ENCODE results near the gene NIPSNAP3A. TPM values are rescaled to one million over a fixed set of nuclear protein-coding genes. Genes with fewer than 3 reads are reported as not detected.
"Not testable (repeated sequence)": the region's sequence is repeated elsewhere in the genome, so short reads cannot be mapped to it uniquely, and the experiment has no call there.

NIPSNAP3A gene
- total and polyA plus RNA-seq, 11 donors = 14.9 to 37.0 (median 22.9) TPM

GRCh38 chr9:104766025-104766424, 18.5 kb downstream of the NIPSNAP3A start:
- peaks cover 0 to 29% (median 4%) of the 10 kb centered on the region in 9 donors for H3K36me3 ChIP-seq
- TF ChIP-seq, protein P1, sequence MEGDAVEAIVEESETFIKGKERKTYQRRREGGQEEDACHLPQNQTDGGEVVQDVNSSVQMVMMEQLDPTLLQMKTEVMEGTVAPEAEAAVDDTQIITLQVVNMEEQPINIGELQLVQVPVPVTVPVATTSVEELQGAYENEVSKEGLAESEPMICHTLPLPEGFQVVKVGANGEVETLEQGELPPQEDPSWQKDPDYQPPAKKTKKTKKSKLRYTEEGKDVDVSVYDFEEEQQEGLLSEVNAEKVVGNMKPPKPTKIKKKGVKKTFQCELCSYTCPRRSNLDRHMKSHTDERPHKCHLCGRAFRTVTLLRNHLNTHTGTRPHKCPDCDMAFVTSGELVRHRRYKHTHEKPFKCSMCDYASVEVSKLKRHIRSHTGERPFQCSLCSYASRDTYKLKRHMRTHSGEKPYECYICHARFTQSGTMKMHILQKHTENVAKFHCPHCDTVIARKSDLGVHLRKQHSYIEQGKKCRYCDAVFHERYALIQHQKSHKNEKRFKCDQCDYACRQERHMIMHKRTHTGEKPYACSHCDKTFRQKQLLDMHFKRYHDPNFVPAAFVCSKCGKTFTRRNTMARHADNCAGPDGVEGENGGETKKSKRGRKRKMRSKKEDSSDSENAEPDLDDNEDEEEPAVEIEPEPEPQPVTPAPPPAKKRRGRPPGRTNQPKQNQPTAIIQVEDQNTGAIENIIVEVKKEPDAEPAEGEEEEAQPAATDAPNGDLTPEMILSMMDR (IDR thresholded peaks at IDR 0.05) = no peak
- TF ChIP-seq POLR2A (IDR thresholded peaks at IDR 0.05) = no peak
- DNase-seq (no peak), ATAC-seq (no peak)
- whole genome bisulfite sequencing, 4 donors = 94 to 96% (median 95%) methylated on average over 7 of the region's 7 CpGs
- no peaks in the 10 kb centered on the region for H3K9me3 ChIP-seq
- no peaks in the 10 kb centered on the region for H3K27me3 ChIP-seq
- peak overlapping the region in 1 of 12 donors; percentile 38 for H3K27ac ChIP-seq
- H3K4me1 ChIP-seq = peaks cover 3 to 35% (median 13%) of the 10 kb centered on the region in 12 donors
- intact Hi-C loops (cut with DNase I) = no loop called here
- H3K4me3 ChIP-seq = no peak overlapping the region

DNA sequence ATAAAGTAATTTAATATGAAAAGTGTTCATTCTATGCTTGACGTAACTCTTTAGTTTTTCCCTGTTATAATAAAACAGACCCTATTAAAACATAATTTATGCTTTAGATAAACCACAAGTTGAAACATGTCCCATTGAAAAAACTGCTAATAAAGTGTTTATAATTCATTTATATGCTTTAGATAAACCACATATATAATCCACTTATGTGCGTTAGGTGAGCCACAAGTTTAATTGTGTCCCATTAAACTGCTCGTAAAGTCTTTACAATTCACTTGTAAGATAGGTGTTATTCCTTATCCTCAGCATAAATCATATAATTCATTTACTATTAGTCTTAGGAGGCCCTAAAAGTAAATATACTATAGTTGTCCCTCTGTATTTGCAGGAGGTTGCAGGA, 20.0 kb downstream of the NIPSNAP3A start:
- Histone ChIP-seq H3K4me3 (no peak overlapping the region), H3K4me1 (peaks cover 3 to 35% (median 16%) of the 10 kb centered on the region in 12 donors), H3K27ac (no peak overlapping the region), H3K27me3 (no peaks in the 10 kb centered on the region), H3K36me3 (peaks cover 0 to 36% (median 0%) of the 10 kb centered on the region in 9 donors), H3K9me3 (no peaks in the 10 kb centered on the region)
- intact Hi-C loops (cut with DNase I) = no loop called here
- ATAC-seq (no peak), DNase-seq (no peak)
- 97 to 98% (median 98%) methylated on average over 3 of the region's 3 CpGs for WGBS, 4 donors
- TF ChIP-seq, protein P1 (IDR thresholded peaks at IDR 0.05) = no peak
- TF ChIP-seq POLR2A (IDR thresholded peaks at IDR 0.05) = no peak

DNA sequence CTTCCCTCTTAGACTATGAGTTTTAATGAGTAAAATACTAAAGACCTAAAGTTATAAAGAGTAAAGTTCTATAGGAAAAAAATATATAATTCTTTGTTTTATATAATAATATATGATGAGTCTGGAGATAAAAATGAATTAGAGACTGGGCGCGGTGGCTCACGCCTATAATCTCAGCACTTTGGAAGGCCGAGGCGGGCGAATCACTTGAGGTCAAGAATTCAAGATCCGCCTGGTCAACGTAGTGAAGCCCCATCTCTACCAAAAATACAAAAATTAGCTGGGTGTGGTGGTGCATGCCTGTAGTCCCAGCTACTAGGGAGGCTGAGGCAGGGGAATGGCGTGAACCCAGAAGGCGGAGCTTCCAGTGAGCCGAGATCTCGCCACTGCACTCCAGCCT, 21.5 kb downstream of the NIPSNAP3A start:
- ATAC-seq; H3K27ac ChIP-seq; DNase-seq; intact Hi-C loops (cut with DNase I); H3K9me3 ChIP-seq; H3K27me3 ChIP-seq; H3K4me3 ChIP-seq: not testable (repeated sequence)
- H3K36me3 ChIP-seq = peaks cover 0 to 36% (median 0%) of the 10 kb centered on the region in 9 donors
- peaks cover 3 to 43% (median 26%) of the 10 kb centered on the region in 12 donors for H3K4me1 ChIP-seq
- WGBS, 4 donors = 93 to 98% (median 97%) methylated on average over 12 of the region's 12 CpGs

GRCh38 chr9:104769655-104770054, 22.2 kb downstream of the NIPSNAP3A start:
- intact Hi-C loops (cut with DNase I) = no loop called here

More at GRCh38 chr9:104769655-104770054, 22.2 kb downstream of the NIPSNAP3A start:
- peaks cover 3 to 47% (median 26%) of the 10 kb centered on the region in 12 donors for H3K4me1 ChIP-seq
- WGBS, 4 donors = 77 to 84% (median 80%) methylated on average over 2 of the region's 2 CpGs
- H3K4me3 ChIP-seq = no peak overlapping the region
- TF ChIP-seq, protein P1 (IDR thresholded peaks at IDR 0.05) = no peak
- no peak for TF ChIP-seq POLR2A (IDR thresholded peaks at IDR 0.05)
- no peaks in the 10 kb centered on the region for H3K27me3 ChIP-seq
- DNase-seq (no peak), ATAC-seq (no peak)
- peaks cover 0 to 36% (median 0%) of the 10 kb centered on the region in 9 donors for H3K36me3 ChIP-seq
- peak overlapping the region in 3 of 12 donors; percentile 1 to 30 (median 10) for H3K27ac ChIP-seq
- no peaks in the 10 kb centered on the region for H3K9me3 ChIP-seq

All from heart left ventricle (tissue), 16 donors.